WTC11 (cell line): ENCODE results near the gene ZNF775. TPM values are rescaled to one million over a fixed set of nuclear protein-coding genes. Genes with fewer than 3 reads are reported as not detected.

Experiments used
- CBFB ChIP-seq: sonication (generic); formaldehyde crosslinking; IDR thresholded peaks from 2 replicates; pipeline ENCODE4 v1.8.1; 2022; ENCODE audit warnings: mild to moderate bottlenecking, low read depth, missing genetic modification reagents
- EMX1 ChIP-seq: fragments of 250-450 bp; sonication (Bioruptor Pico); IDR thresholded peaks from 2 replicates; pipeline ENCODE4 v1.8.0; 2021; ENCODE audit warnings: mild to moderate bottlenecking
- KAT7 ChIP-seq: sonication (generic); formaldehyde crosslinking; IDR thresholded peaks from 2 replicates; pipeline ENCODE4 v1.8.1; 2023; ENCODE audit warnings: missing genetic modification reagents, mild to moderate bottlenecking, borderline replicate concordance
- ZNF121 ChIP-seq: sonication (generic); formaldehyde crosslinking; IDR thresholded peaks from 2 replicates; pipeline ENCODE4 v1.8.0; 2023; ENCODE audit warnings: missing genetic modification reagents
- total RNA-seq: library from RNA; stranded (reverse); gene quantifications from 3 replicates; pipeline ENCODE4 v1.2.3, GENCODE V29; 2021

The ZNF775 gene
- total RNA-seq, 1 experiment from 2014 or later, result 25.4 TPM

DNA sequence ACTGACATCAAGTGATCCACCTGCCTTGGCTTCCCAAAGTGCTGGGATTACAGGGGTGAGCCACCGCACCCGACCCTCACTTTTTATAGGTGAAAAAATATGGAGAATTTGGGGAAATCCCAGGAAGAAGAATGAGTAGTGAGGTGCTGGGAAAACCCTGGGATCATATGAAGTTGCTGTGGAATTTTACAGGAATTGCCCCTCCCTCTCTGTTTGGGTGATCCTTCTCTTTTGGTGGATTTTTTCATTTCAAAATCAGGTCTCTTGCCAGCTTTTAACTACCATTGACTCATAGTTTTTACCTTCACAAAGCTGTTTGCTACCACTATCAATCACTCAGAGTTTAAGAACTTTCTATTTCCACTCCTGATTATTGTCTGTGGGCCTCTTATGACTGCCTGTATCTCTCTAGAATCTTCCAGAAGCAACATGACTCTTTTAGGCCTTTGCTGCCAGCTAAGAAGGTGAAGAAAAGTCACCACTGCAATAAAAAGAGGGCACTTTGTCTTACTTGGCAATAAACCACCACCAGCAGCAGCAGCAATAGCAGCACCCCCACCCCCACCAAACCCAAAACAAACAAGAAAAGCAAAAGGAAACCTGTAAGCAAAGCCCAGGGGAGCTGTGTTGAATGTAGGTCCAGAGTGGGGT, 67.3 kb downstream of the ZNF775 start (continued):
- TF ChIP-seq ZNF121 (CRISPR knock-in tag), result no peak
- no peak for TF ChIP-seq KAT7 (CRISPR knock-in tag)
- TF ChIP-seq CBFB (CRISPR knock-in tag), result no peak
- no peak for TF ChIP-seq EMX1 (CRISPR knock-in tag)

Other genes starting within 250 kb of the ZNF775 start
- 27.7 to 33.3 TPM (median 32.7 TPM) in 3 replicates for gene LRRC61, start 56.0 kb upstream of the ZNF775 start, total RNA-seq
- 0.96 to 1.5 TPM (median 1.4 TPM) in 3 replicates for gene ACTR3C, start 55.8 kb upstream of the ZNF775 start, total RNA-seq
- gene RARRES2, start 37.7 kb upstream of the ZNF775 start, total RNA-seq, result 193 to 230 TPM (median 197 TPM) in 3 replicates
- gene REPIN1, start 10.5 kb upstream of the ZNF775 start, total RNA-seq, result 105 to 130 TPM (median 112 TPM) in 3 replicates
- 0.09 to 0.18 TPM (median 0.09 TPM) in 3 replicates for gene GIMAP8, start 71.3 kb downstream of the ZNF775 start, total RNA-seq
- gene GIMAP7, start 135.5 kb downstream of the ZNF775 start, total RNA-seq, result 0.37 to 0.48 TPM (median 0.37 TPM) in 3 replicates
- 0.28 to 0.39 TPM (median 0.30 TPM) in 3 replicates for gene GIMAP4, start 188.1 kb downstream of the ZNF775 start, total RNA-seq